Endothelial cell of hepatic sinusoid (primary cell): ENCODE measurements around the gene FBXO42.
"Not testable (repeated sequence)": the region's sequence is repeated elsewhere in the genome, so short reads cannot be mapped to it uniquely, and the experiment has no call there.

Experiments used
- in situ Hi-C: cut with HindIII; loops from 2 replicates; pipeline ENCODE4 v1.10.0; 2017; ENCODE audit warnings: low sequenced_read_pairs

FBXO42 gene

DNA sequence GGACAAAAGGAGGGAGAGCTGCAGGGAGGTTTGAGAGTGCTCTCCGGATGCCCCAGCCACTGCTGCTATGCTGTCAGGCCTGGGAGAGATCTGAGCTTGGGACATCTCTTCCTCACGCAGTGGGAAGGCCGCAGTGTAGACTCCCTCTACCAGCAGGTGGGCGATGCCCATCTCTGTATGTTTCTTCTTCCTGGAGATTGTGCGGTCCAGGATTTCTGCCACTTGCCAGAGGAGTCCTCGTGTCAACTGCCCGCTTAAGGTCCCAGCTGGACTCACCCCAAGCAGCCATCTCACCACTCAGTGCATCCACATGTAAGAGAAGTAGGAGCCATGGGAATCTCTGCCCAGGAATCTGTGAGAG is 126.2 kb downstream of the FBXO42 start:
- in situ Hi-C loops = no loop called here

DNA sequence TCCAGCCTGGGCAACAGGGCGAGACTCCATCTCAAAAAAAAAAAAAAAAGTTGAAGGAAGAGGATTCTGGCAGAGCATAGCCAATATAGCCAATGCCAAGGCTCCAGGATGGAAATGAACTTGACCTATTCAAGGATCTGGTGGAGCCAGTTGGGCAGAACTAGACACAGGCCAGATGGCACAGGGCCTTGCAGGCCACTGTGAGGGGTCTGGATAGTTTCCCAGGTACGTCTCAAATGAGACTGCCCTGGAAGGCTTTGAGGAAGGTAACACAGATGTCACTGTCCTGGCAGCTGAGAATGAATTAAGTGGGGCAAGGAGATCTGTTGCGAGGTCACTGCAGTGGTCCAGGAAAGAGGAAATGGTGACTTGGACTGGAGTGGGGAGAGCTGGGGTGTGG is 127.8 kb downstream of the FBXO42 start:
- in situ Hi-C loops = no loop called here

DNA sequence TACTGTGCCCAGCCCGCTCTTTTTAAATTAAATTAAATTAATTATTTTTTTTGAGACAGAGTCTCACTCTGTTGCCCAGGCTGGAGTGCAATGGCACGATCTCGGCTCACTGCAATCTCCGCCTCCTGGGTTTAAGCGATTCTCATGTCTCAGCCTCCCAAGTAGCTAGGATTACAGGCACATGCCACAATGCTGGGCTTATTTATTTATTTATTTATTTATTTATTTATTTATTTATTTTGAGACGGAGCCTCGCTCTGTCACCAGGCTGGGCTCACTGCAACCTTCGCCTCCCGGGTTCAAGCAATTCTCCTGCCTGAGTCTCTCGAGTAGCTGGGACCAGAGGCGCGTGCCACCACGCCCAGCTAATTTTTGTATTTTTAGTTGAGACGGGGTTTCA is 129.6 kb downstream of the FBXO42 start:
- in situ Hi-C loops = not testable (repeated sequence)

DNA sequence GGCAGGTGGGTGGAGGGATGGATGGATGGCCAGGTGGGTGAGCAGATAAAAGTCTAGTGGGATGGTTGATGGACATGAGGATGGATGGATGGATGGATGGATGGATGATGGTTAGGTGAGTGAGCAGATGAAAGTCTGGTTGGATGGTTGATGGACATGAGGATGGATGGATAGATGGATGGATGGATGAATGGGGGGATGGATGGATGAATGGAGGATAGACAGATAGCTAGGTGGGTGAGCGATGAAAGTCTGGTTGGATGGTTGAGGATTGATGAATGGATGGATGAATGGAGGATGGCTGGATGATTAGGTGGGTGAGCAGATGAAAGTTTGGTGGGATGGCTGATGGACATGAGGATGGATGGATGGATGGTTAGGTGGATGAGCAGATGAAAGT is 130.8 kb downstream of the FBXO42 start:
- in situ Hi-C loops = no loop called here

DNA sequence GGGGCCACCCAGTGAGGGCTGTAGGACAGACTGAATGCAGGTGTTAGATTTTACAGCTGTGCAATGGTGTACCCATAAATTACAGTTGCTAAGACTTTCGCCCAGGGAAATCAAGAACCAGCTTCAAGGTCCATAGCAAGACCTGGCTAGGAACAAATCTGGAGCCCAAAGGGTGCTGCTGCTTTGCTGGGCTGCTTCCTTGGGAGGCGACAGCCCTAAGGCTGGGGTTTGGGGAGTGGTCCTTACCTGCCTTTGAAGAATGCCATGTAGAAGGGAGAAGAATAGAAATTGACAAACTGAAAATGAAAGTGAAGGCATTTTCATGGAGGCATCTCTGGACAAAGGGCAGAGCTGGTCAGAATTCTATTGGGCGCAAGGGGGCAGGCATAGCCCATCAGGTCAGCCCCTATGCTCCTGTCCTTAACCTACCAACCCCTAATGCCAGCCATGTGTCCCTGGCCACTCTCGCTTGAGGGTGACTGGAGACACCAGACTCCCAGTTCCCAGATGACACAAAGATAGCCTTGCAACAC is 132.2 kb downstream of the FBXO42 start:
- in situ Hi-C loops = loop anchor here (5.0 kb wide), 2 partner anchors 93 to 153 kb away; no protein-coding TSS in a partner anchor

DNA sequence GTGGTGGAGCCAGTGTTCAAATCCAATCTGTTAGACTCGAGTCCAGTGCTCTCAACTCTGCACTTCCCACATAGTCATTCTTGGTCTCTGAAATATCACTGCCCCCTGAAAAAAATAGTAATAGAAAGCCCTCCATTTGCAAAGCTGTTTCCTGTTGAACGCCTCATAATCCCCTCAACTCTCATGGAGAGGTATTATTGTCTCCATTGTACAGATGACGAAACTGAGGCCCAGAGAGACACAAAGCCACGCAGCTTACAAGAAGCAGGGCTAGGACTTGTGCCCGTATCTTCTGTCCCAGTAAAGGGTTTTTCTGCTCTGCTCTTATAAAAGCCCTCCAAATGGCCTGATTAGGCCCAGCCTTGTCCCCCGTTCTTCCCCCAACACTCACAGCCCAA is 133.6 kb downstream of the FBXO42 start:
- in situ Hi-C loops = loop anchor here (5.0 kb wide), 2 partner anchors 91 to 151 kb away; no protein-coding TSS in a partner anchor

DNA sequence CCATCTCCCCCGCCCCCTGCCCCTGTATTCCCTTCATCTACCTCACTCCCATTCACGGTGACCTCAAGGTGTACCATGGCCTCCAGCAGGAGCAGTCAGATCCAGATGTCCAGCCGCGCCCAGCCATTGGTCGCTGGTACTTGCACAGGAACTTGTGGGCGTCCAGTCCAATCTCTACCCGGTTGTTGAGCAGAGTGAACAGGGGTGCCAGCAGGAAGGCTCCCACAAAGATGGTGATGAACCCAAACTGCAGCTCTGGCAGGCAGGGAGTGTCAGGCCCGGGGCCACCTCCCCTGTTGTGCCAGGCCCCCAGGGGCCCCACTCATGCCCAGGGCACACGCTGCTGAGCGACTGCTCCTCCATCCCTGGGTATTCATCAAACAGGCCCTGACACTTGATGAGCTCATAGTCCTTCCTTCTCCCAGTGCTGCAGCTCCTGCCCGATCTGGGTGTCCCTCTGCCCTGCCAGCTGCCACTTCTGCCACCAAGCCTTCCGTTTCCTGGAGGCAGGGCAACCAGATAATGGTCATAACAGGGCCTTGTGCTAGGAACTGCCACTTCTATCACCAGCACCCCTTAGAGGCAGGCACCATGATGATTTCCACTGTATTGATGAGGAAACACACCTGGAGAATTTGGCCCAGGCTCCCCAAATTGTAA is 134.1 kb downstream of the FBXO42 start:
- in situ Hi-C loops = loop anchor here (5.0 kb wide), 2 partner anchors 91 to 151 kb away; no protein-coding TSS in a partner anchor

DNA sequence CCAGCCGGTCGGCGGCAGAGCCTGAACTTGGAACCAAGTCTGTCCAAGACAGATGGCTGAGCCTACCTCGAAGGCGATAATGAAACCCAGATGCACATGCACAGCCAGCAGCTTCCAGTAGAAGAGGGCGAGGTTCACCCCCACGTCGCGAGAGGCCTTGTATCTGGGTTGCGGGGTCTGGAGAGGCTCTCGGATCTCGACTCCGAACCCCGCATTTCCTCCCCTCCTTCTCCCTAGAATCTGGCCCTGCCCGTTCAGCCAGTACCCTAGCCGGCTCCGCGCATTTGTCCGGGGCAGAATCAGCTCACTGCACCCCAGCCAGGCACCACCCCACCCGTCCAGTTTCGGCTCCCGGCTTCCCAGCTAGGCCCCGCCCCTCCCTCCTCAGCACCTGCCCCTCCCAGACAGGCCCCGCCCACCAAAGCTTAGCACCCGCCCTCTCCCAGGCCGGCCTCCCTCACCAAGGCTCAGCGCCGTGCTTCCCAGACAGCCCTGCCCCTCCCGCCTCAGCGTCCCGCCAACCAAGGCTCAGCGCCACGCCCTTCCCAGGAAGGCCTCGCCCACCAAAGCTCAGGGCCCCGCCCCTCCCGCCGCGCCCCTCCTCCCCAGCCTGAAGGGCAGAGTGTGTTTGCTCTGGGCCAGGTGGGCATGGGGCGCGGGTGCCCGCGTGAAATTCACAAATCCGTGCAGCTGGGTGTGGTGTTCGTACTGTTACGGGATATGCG is 135.1 kb downstream of the FBXO42 start:
- in situ Hi-C loops = loop anchor here (5.0 kb wide), 2 partner anchors 90 to 150 kb away; no protein-coding TSS in a partner anchor

DNA sequence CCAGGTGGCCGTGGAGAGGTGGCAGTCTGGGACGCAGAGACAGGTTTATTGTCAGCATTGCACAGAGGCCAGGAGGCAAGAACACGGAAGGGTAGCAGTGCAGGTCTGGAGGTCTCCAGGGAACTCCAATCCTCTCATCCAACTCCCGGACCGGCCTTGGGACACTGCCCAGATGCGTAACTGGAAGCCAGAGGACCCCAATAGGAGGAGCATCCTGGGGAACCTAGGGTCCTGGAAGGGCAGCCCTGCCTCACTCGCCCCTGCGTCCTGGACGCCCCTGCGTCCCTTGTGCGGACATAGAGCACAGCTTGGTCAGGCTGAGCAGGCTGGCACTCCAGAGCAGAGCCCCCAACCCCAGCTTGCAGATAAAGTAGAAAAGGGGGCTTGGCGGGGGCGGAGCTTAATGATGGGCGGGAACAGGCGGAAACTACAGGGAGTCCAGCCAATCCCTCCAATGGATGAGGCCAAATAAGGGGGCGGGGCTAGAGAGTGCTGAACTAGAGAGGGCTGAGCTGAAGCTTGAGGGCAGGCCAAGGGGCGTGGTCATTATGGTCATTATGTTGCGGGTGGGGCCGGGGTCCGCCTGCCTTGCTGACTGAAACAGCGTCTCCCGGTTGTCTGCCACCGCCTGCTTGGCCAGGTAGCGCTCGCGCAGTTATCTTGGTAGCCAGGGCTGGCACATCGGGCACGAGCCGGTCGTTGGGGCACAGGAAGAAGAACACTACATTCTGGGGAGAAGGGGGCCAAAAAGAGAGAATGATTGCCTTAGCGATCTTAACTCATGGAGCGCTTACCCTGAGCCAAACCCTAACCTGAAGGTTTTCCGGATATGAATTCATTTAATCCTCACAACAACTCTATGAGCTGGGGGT is 136.2 kb downstream of the FBXO42 start:
- in situ Hi-C loops = loop anchor here (5.0 kb wide), 2 partner anchors 89 to 149 kb away; no protein-coding TSS in a partner anchor

DNA sequence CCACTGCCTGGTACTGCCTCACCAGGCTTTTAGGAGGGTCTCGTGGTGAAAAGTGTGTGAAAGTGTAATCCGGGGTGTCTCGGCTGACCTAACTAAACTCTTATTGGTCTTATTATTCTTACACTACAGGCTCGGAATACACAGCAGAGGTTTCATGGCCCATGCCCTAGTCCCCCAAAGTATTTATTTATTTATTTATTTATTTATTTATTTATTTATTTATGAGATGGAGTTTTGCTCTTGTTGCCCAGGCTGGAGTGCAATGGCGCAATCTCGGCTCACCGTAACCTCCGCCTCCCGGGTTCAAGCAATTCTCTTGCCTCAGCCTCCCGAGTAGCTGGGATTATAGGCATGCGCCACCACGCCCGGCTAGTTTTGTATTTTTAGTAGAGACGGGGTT is 137.0 kb downstream of the FBXO42 start:
- in situ Hi-C loops = loop anchor here (5.0 kb wide), 2 partner anchors 88 to 148 kb away; no protein-coding TSS in a partner anchor

DNA sequence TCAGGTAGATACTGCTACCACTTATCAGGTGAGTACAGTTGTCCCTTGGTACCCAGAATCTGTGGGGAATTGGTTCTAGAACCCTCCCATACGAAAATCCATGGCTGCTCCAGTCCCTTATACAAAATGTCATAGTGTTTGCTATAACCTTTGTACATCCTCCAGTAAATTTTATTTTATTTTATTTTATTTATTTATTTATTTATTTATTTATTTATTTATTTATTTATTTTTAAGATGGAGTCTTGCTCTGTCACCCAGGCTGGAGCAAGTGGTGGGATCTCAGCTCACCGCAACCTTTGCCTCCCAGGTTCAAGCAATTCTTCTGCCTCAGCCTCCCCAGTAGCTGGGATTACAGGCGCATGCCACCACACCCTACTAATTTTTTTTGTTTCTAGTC is 138.7 kb downstream of the FBXO42 start:
- in situ Hi-C loops = not testable (repeated sequence)

DNA sequence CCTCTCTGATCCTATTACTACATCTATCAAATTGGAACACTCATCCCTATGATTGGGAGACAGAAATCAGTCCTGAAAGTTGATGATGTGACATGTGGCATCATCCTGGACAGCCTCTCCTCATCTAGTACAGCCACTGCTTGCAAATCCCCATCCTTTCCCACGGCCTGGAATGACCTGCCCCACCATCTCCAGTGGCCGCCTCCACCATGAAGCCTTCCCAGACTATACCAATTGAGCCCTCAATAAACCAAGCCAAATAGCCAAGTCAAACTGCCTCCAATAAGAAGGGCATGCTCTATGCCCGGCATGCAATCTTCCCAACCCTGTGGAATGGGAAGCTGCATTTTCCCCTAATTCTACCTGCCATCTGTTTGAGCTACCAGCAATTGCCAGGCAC is 139.3 kb downstream of the FBXO42 start:
- in situ Hi-C loops = no loop called here

DNA sequence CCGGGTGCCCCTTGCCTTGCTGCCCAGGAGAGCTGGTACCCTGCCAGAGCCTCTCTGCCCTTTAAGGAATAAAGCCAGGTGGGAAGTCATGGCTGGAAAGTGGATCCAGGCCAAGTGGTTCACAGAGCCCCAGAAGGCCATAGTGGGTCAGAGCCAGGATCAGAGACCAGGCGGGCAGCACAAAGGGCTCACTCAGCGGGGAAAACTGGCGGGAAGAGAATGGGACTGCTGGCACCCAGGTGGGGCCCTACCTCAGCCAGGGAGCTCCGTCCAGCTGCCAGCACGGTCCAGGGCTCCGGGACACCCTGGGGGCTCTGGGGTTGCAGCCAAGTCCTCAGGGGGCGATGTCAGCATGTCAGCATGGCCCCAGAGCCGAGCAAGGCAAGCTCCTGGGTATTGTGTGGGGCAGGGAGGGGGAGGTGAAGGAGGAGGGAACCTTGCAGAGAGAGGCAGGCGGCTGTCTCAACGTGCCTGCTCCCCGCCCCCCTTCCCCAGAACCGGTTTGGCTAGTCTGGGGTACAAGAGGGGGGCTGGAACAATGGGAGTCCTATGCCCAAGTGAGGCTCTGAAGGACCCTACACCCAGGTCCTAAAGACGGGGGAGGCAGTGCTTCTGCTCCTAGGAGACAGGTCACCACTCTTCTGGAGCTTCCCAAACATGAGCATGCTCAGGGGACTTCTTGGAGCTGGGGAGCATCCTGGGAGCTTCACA is 139.9 kb downstream of the FBXO42 start, which contains the start of gene ARHGEF19:
TSS of gene ARHGEF19 (minus strand) at position 402 of the 711 bp plus-strand sequence. CDS start 3,598 bp downstream, outside the sequence.
- in situ Hi-C loops = no loop called here

DNA sequence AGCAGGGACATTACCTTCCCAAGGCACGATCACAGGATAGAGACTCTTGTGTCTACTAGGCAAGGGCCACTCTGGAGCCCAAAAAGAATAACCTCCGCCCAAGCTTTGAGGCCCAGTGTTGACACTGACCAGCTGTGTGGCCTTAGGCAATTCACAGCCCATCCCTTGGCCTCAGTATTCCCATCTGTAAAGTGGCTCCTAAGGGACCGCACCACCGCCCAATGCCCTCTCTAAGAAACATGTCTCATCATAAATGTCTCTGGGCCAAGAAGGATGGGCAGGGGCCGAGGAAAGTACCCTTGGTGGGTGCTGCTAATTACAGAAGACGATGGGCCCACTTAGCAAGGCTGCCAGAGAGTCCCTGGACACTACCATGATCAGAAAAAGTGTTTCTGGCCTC is 140.5 kb downstream of the FBXO42 start:
- in situ Hi-C loops = no loop called here

DNA sequence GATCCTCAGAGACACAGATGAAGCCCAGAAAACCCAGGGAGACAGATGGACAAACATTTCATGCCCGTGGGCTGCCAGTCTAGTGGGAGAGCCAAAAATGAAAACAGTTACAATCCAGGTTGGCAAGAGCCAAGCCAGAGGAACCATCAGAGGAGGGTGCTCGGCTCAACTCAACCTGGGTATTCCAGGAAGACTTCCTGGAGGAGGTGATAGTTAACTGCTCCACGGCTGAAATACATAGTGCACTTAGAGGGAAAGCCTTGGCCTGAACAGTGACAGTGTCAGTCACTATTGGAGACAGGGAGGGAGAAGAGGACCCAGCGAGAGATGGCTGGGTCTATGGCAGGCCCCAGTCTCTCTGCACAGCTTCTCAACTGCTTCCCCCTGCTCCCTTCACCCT is 141.7 kb downstream of the FBXO42 start:
- in situ Hi-C loops = no loop called here

DNA sequence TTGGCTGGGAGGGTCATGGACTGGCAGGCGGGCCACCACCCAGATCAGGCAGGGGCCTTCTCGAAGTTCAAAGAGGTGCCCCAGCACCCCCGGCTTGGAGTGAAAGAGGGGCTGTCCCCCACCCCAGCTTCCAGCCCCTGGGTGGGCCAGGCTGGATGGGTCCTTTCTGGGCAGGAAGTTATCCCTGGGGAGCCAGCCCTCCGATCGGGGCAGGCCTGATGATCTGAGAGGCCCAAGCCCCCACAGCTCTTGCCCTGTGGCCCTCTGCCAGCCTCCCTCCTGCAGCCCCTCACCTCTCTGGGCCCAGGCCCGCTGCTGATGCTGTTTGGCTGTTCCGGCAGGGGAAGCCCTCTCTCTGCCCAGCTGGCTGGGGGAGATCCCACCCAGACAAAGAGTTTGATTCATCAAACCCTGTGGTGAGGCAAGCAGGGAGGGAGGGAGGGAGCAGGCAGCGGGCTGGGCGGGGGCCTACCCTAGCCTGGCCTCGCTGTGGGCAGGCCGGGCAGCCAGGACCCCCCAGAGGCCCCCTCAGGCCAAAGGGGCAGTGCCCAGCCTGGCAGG is 142.4 kb downstream of the FBXO42 start:
- in situ Hi-C loops = no loop called here

DNA sequence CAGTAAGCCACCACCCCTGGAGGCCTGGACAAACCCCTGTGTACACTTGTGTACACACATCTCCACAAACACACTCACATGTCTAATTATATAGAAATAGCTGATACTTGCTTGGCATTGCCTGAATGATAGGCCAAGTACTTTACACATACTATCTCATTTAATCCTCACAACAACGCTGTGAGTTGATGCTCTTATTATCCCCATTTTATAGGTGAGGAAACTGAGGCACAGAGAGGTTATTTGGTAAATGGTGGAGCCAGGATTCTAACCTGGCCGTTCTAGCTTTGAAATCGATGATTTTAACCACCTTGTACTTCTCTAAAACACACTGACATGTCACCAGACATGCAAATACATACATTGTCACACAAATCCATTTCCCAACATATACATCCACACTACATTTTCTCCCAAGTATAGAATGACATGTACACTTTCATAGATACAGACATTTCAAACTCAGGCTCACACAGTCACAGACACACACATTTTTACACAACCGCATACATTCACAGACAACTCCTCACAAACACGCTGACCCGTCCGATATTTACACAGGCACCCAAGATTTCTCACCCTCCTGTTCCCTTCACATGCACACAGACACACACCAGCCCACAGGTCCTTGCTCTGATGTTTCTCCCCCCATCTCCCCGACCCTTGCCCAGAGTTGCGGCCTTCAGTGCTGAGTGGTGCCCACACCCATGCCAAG is 143.0 kb downstream of the FBXO42 start:
- in situ Hi-C loops = no loop called here

DNA sequence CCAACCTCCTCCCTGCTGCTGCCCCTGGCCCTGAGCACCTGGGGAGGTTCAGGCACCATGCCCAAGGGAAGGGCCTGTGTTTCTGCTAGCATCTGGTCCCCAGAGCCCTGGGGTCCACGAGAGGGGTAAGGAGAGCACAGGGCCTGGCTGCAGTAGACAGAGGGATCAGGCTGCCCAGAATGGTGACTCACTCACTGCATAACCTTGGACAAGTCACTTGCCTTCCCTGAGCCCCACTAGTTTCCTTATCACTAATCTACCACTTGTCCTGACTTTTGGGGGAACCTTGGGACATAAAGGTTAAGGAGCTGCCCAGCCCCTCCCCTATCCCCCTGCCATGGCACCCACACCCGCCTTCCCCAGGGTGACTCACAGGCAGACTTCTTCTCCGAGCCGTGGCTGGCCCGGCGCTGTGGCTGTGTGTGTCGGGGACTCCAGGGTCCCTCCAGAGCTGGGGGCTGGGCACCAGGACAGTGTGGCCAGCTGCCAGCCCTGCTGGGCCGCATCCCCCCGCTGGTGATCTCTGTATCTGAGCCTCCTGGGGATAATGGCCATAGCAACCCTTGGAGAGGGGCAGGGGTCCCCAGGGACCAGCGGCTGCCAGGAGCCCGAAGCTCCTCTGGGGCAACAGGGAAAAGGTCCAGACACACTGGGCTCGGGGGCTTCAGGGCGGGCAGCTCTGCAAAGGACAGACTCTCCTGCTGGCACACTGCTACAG is 143.9 kb downstream of the FBXO42 start:
- in situ Hi-C loops = no loop called here
